Activated CD4-positive, alpha-beta T cell treated with anti-CD3 and anti-CD28 coated beads, Interleukin-2, amount 50 U/mL, for 1 hour (primary cell): ENCODE results near the gene ACAP1.
A peak's percentile ranks its signal among the peaks of the same experiment; 100 is the strongest.

Experiments used
- DNase-seq: peaks from one replicate; pipeline ENCODE4 v3.0.0-alpha.2; 2020

Gene ACAP1

DNA sequence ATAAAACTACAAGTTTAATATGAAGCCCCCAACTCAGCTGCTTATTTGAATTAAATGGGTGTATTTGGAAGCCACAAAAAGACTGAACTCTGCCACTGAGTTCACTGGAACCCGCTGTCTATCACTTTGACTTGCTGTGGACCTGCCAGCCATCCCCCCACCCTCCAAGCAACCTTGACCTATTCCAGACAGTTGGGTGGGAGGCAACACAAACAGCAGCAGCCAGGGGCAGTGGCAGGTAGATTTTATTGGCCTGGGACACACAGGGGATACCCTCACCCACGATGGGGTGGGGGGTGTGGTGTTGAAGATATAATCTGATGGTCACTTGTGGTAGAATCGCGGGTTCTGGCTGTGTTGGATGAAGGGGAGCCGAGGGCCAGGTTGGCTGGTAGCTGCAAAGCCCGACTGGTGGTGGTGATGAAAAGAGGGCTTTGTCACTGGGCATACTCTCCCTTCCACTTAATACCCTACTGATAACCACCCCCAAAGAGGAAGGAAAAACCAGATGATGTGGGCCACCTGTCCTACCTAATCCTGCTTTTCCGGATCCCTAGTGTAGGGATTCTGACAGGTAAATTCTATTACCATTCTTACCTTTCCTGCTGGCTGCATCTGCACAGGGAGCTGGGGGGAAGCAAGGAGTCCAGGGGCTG is 23.8 kb upstream of the ACAP1 start:
- DNase-seq, result no peak

DNA sequence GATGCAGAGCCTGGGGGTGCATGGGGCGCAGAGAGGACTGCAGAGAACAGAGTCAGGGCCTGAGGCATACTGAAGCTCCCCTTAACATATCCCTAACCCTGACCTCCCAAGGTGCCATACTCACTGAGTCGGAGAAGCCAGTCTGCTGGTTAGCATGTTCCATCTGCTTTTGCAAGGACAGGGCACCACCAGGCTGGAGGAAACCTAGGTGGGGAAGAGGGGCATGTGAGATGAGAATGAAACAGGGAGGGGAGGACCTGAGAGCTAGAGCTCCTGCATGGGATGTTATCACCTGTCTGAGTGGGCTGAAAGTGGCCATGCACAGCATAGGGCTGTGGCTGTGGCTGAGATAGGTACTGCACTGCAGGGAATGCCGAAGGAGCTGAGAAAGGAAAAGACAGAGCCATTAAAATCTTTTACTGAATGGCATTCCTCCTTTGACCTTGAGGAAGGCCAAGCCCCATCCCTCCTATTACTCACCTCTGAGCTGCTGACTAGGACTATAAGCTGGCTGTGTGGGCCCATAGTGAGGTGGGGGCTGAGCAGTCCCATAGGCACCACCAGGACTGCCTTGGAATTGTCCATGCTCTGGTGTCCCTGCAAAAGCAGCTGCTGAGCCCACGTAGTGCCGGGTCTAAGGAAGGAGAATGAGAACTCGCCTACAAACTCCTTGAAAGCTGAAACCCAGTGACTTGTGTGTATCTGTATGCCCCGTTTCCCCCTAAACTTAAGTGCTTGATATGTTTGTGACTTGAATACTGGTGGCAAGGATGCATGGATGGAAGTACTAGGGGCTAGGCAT is 23.0 kb upstream of the ACAP1 start:
- DNase-seq, result no peak

GRCh38 chr17:7313890-7314718 is 22.2 kb upstream of the ACAP1 start:
- DNase-seq, result no peak

DNA sequence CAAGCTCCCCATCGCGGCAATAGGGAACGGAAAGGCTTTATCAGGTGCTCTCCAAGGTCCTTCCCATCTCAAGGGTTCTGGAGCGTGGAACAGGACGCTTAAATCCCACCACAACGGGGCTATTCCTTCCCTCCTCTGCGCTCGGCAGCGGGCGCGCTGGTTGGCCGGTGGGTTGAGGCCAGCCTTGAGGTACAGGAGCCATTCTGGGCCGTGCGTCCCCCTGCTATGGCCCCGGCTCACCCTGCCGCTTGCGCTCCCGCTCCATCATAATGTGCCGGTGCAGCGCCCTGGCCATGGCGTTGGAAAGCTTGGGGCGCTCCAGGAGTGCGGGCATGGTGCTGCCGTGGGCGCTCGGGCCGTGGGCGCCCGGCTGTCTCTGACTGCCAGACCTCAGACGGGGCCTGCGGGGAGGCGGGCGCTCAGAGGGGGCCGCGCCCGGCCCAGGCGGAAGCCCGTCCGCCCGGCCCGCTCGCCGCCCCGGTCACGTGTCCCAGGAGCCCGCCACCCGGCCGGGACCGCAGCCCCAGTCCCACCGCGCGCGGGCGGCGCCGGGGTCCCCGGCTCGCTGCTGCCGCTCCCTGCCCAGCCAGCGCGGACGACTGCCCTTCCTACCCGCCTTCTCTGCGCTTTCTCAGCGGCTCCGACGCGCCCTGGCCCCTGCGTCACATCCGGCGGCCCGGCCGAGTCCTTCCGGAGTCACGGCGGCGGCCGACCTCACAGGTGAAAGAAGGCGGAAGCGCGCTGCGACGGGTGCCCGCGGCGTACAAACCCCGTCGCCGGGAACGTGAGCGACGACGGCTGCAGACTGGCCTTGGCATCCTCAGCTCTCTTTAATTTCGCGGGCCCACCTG is 21.4 kb upstream of the ACAP1 start, which contains the start of gene GPS2:
TSS of gene GPS2 (minus strand) at position 642 of the 851 bp plus-strand sequence. CDS start at position 334, 308 bp downstream.
- DNase-seq, result peak; percentile 94

- DNase-seq, result no peak
Observed at GRCh38 chr17:7315570-7316235, 20.6 kb upstream of the ACAP1 start.

- no peak for DNase-seq
Observed at GRCh38 chr17:7317161-7317803, 19.0 kb upstream of the ACAP1 start.

GRCh38 chr17:7318121-7318860 is 18.0 kb upstream of the ACAP1 start:
- no peak for DNase-seq

DNA sequence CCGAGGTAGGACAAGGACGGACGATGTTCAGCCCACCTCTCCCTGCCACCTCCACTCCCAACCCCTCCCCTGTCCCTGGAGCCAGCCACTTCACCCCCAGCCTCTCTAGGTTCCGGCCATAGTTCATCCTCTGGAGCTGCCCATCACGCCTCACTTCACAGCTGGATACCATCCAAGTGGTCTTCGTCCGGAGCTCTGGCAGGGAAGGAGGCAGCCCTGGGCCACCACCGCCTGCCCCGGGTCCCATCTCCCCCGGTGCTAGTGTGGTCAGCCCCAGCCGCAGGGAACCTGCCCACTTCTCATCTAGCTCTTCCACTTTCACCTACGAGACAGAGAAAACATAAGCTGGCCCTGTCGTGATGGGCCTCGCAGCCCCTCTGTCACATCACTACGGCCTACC is 14.9 kb upstream of the ACAP1 start:
- DNase-seq, result no peak

- no peak for DNase-seq
Observed at GRCh38 chr17:7322520-7323194, 13.7 kb upstream of the ACAP1 start.

DNA sequence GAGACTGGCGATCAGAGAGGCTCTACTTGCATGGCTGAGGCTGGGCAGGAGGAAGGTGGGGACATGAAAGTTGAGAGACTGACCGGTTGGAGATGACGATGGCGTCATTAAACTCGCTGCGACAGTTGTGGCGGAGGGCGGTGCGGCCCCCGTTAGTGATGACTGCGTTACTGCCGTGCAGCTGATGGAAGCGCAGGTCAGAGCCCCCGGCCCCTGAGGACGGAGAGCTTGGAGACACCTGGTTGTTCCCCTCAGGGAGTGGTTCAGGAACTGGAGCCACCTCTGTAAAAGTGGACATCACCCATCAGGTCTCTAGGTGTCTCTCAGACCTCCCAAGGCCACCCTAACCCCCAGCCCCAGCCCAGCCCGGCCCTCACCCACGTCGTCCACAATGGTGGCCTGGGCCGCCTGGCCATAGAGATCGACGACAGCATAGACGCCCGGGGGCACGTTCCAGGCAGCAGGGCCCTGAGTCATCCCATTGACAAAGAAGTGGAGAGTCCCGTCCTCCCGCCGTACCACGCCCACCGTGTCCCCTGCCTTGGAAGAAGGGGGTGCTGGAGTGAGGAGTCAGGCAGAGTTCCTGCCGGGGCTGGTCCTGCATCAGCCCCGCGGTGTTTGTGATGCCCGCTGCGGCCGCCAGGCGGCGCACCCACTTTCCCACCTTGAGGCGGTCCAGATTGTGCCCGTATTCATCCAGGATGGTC is 12.4 kb upstream of the ACAP1 start:
- DNase-seq, result peak; percentile 66

DNA sequence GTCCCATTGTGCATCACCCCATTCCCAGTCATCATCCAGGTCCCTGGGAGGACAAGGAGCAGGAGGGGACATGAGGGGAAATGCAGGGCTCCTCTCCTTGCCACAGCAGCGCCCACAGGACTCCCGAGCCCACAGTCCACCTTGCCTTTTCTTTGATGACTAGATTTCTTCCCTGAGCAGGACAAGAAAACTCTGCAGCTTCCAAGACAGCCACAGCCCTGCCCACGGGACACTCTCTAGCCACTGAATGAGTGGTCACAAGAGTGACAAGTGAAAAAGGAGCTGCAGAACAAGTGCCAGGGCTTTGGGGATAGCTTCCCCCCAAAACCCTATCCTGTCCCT is 11.9 kb upstream of the ACAP1 start:
- no peak for DNase-seq

GRCh38 chr17:7325031-7325528 is 11.2 kb upstream of the ACAP1 start:
- DNase-seq, result no peak

DNA sequence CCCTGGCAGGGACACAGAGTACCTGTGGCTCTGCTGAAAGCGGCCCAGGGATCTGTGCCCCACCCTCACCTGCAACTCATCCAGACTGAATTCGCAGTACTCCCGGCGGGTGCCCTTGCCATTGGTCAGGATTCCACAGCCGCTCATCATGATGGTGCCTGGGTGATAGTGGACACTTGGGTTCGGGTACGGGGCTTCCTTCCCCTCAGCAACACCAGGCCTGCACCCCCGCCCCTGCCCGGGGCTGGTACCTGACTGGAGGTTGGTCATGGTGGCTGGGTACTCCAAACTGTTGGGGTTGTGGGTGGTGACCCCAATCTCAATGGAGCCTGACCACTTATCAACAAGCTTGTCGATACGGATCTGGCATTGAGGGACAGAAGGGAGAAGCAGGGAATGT is 10.1 kb upstream of the ACAP1 start:
- DNase-seq, result no peak

DNA sequence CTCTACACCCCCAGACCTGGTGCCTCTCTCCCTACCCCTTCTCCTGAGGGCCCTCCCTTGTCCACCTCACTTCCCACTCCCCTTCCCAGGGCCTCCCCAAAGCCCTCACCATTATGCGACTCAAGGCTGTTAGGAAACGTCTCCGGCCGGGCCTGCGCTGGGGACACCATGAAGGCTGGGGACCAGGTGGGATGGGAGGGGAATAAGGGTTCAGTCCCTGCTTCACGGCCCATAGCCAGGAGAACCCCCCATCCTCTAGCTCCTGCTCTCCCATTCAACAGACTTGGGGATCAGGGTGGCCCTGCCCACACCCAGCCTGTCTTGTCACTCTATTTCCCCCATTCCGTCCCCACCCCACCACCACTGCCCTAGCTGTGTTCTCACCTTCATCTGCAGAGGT is 9.3 kb upstream of the ACAP1 start:
- DNase-seq, result no peak

- no peak for DNase-seq
Observed at GRCh38 chr17:7327501-7327900, 8.8 kb upstream of the ACAP1 start.

GRCh38 chr17:7328009-7328408 is 8.3 kb upstream of the ACAP1 start:
- no peak for DNase-seq

DNA sequence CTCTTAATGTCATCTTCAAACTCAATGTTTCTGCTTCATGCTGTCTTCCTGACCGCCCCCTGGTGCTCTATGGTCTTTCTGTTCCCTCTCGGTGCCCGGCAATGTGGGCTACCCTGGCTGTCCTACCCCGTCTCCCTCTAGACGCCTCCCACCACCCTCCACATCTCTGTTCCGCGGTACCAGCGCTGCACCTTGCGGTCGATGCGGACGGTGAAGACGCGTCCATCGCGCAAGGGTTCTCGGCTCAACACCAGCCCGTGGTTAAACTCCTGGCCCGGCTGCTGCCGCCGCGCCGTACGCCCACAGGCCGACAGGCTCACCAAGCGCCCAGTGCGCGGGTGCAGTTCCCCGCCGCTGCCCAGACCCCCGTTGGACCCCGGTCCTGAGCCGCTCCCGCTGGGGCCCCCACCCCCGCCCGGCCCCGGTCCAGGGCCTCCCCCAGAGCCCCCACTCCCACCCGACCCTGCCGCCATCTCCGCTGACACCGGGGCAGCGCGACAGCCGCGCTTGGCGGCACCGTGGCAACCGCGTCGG is 7.4 kb upstream of the ACAP1 start, which contains the start of gene NEURL4:
TSS of gene NEURL4 (minus strand) at position 496 of the 534 bp plus-strand sequence. CDS start at position 473, 23 bp downstream.
- DNase-seq, result no peak

GRCh38 chr17:7329374-7329996 is 6.8 kb upstream of the ACAP1 start:
- peak; percentile 92 for DNase-seq
